Measurements from ENCODE around the gene INMT. TPM values are rescaled to one million over a fixed set of nuclear protein-coding genes. Genes with fewer than 3 reads are reported as not detected.

Gene INMT
- total and polyA plus RNA-seq, 2 of the 13 experiments (the other 11 are each of a cell fraction or from before 2014, with no cell fraction given), result not detected

GRCh38 chr7:30804078-30804661 lies 52.2 kb downstream of the INMT start:
- DNase-seq (ENCODE audit: low spot score), result no peak
- in situ Hi-C loops (cut with HindIII; ENCODE audit: extremely low pct_ligation_motif_present, low pct_unique_long_range_greater_than_20kb), result loop anchor here (5.0 kb wide), 2 partner anchors 173 to 318 kb away; no protein-coding TSS in a partner anchor

More at GRCh38 chr7:30804078-30804661, 52.2 kb downstream of the INMT start:
- H4K20me1 ChIP-seq (ENCODE audit: insufficient read depth, low read length), result no peaks in the 10 kb centered on the region
- H3K27ac ChIP-seq (ENCODE audit: extremely low read length, insufficient read depth, low read length), result no peak overlapping the region
- no peaks in the 10 kb centered on the region for H3K9me3 ChIP-seq (ENCODE audit: low read length)
- no TSS peak for BruUV-seq (replicated peaks)
- H3K36me3 ChIP-seq (replicated peaks in 1 of 2; ENCODE audit: control insufficient read depth in 1 of 2, insufficient read depth in 2 of 2, low read length in 2 of 2), result no peaks in the 10 kb centered on the region
- no peaks in the 10 kb centered on the region for H3K4me1 ChIP-seq (ENCODE audit: insufficient read depth, low read length)
- POLR2A ChIA-PET, result no interaction called here
- H3K4me3 ChIP-seq (replicated peaks in 1 of 3; ENCODE audit: insufficient read depth in 1 of 3, low read depth in 2 of 3, low read length in 3 of 3), result no peak overlapping the region
- WGBS (ENCODE audit: low lambda C conversion rate), result 37% methylated on average over 3 of the region's 3 CpGs
- no peak for TF ChIP-seq ZBTB4 (CRISPR knock-in tag; IDR thresholded peaks at IDR 0.05; ENCODE audit: borderline replicate concordance)
- TF ChIP-seq ZSCAN30 (CRISPR knock-in tag; IDR thresholded peaks at IDR 0.05), result no peak
- TF ChIP-seq ZNF512B (CRISPR knock-in tag; IDR thresholded peaks at IDR 0.05; ENCODE audit: borderline replicate concordance), result no peak
- TF ChIP-seq KDM2A (CRISPR knock-in tag; IDR thresholded peaks at IDR 0.05; ENCODE audit: borderline replicate concordance, low read depth), result no peak
- no peak for TF ChIP-seq PPARG (CRISPR knock-in tag; conservative IDR thresholded peaks at IDR 0.05)
- TF ChIP-seq PCBP1 (IDR thresholded peaks at IDR 0.05; ENCODE audit: borderline replicate concordance, low read depth, low read length), result no peak
- no peak for TF ChIP-seq BORCS8-MEF2B (CRISPR knock-in tag; IDR thresholded peaks at IDR 0.05)
- TF ChIP-seq TBX3 (IDR thresholded peaks at IDR 0.05; ENCODE audit: borderline replicate concordance), result no peak
- no peak for TF ChIP-seq SP1 (IDR thresholded peaks at IDR 0.05)
- TF ChIP-seq SP1 (CRISPR knock-in tag; IDR thresholded peaks at IDR 0.05), result no peak
- no peak for TF ChIP-seq SP5 (CRISPR knock-in tag; IDR thresholded peaks at IDR 0.05; ENCODE audit: borderline replicate concordance, low read depth)
- TF ChIP-seq ONECUT2 (CRISPR knock-in tag; IDR thresholded peaks at IDR 0.05), result no peak
- TF ChIP-seq ZMAT3 (CRISPR knock-in tag; conservative IDR thresholded peaks at IDR 0.05), result no peak
- TF ChIP-seq ZNF263 (CRISPR knock-in tag; IDR thresholded peaks at IDR 0.05), result no peak
- no peaks in the 10 kb centered on the region for H3K79me2 ChIP-seq (ENCODE audit: insufficient read depth, low read length)
- CTCF ChIA-PET (ENCODE audit: low intra/inter-chr PET ratio, low total read pairs), result no interaction called here
- H3K4me2 ChIP-seq (ENCODE audit: low read depth, low read length), result no peak overlapping the region
- FAIRE-seq, result no peak
- intact Hi-C loops (cut with micrococcal nuclease; ENCODE audit: unreplicated experiment), result no loop called here
- ATAC-seq, result no peak
- no peak overlapping the region for H3K9ac ChIP-seq (ENCODE audit: insufficient read depth, low read depth, low read length)
- H3K27me3 ChIP-seq (ENCODE audit: control insufficient read depth in 1 of 2, insufficient read depth in 2 of 2, low read length in 2 of 2), result peaks cover 0 to 5% of the 10 kb centered on the region in 2 experiments; a peak in 1 of 5 replicates
- H2AFZ ChIP-seq (ENCODE audit: low read length), result no peak overlapping the region
